Lower leg skin (tissue), 3 donors: Measurements from ENCODE around the gene SH3GLB1.

Experiments used
- POLR2A ChIP-seq, 2 donors: fragments of 450-650 bp; IDR thresholded peaks; one replicate each; pipeline ENCODE4 v1.6.1; 2016 to 2017; ENCODE audit warnings: antibody characterized with exemption in 2 of 2, mild to moderate bottlenecking in 1 of 2, moderate library complexity in 1 of 2
- TF ChIP-seq, protein P1 (sequence below), 3 donors: fragments of 450-650 bp; IDR thresholded peaks; one replicate each; pipeline ENCODE4 v1.5.1; 2016; ENCODE audit warnings: antibody characterized with exemption in 3 of 3, mild to moderate bottlenecking in 3 of 3, moderate library complexity in 2 of 3

DNA sequence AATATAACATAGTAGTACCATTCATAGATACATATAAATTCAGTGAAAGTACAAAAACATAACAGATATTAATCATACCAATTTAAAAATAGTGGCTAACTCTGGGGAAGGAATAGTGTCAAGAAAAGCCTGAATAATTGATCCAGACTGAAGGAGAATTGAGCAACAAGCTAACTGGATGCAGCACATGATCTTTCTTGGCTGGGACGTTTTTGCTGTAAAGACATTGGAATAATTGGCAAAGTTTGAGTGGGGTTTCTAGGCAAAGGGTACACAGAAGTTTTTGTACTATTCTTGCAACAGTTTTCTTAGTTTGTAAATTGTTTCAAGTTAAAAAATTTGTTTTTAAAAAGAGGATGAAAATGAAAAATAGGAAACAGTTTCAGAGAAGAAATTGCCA lies 2.6 kb upstream of the SH3GLB1 start:
- TF ChIP-seq, protein P1, sequence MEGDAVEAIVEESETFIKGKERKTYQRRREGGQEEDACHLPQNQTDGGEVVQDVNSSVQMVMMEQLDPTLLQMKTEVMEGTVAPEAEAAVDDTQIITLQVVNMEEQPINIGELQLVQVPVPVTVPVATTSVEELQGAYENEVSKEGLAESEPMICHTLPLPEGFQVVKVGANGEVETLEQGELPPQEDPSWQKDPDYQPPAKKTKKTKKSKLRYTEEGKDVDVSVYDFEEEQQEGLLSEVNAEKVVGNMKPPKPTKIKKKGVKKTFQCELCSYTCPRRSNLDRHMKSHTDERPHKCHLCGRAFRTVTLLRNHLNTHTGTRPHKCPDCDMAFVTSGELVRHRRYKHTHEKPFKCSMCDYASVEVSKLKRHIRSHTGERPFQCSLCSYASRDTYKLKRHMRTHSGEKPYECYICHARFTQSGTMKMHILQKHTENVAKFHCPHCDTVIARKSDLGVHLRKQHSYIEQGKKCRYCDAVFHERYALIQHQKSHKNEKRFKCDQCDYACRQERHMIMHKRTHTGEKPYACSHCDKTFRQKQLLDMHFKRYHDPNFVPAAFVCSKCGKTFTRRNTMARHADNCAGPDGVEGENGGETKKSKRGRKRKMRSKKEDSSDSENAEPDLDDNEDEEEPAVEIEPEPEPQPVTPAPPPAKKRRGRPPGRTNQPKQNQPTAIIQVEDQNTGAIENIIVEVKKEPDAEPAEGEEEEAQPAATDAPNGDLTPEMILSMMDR (IDR thresholded peaks at IDR 0.05) = no peak
- no peak for TF ChIP-seq POLR2A (IDR thresholded peaks at IDR 0.05)
